K562 (cell line): ENCODE data around the gene FAM187B. TPM values are rescaled to one million over a fixed set of nuclear protein-coding genes. Genes with fewer than 3 reads are reported as not detected.
A peak's percentile ranks its signal among the peaks of the same experiment; 100 is the strongest.

ENCODE experiments used
- ASH1L ChIP-seq: fragments of 450-650 bp; IDR thresholded peaks from 2 replicates; pipeline ENCODE4 v1.6.1; 2018; ENCODE audit warnings: borderline replicate concordance, mild to moderate bottlenecking, low read depth; ENCODE audit not compliant: partially characterized antibody
- BACH1 ChIP-seq: fragments of 200-800 bp; sonication (Bioruptor generic); IDR thresholded peaks from 2 replicates; pipeline ENCODE4 v1.6.1; 2016; ENCODE audit warnings: missing genetic modification characterization, missing compliant biosample characterization
- CREB3 ChIP-seq: fragments of 450-650 bp; conservative IDR thresholded peaks from 2 replicates; pipeline ENCODE4 v1.6.1; 2016; ENCODE audit warnings: missing genetic modification characterization, low read depth, mild to moderate bottlenecking, missing compliant biosample characterization, moderate library complexity
- E2F3 ChIP-seq: fragments of 250-450 bp; sonication (Bioruptor Pico); IDR thresholded peaks from 2 replicates; pipeline ENCODE4 v1.4.0; 2020; ENCODE audit warnings: mild to moderate bottlenecking
- FOXJ3 ChIP-seq: sonication (generic); formaldehyde crosslinking; IDR thresholded peaks from 2 replicates; pipeline ENCODE4 v1.4.0; 2020; ENCODE audit warnings: mild to moderate bottlenecking, missing genetic modification reagents
- GATA2 ChIP-seq: sonication (generic); formaldehyde crosslinking; IDR thresholded peaks from 2 replicates; pipeline ENCODE4 v1.4.0; 2020; ENCODE audit warnings: mild to moderate bottlenecking, missing genetic modification reagents
- HDAC6 ChIP-seq: IDR thresholded peaks from 2 replicates; pipeline ENCODE4 v1.6.1; 2012; ENCODE audit warnings: low read depth, mild to moderate bottlenecking, control low read depth, inconsistent platforms, low read length, moderate library complexity
- NCOA2 ChIP-seq, 2 experiments: fragments of 450-650 bp; IDR thresholded peaks; 2 replicates each; pipeline ENCODE4 v1.6.1; 2018; ENCODE audit warnings: mild to moderate bottlenecking in 2 of 2, moderate library complexity in 1 of 2; ENCODE audit not compliant: partially characterized antibody in 2 of 2
- NFRKB ChIP-seq: fragments of 450-650 bp; IDR thresholded peaks from 2 replicates; pipeline ENCODE4 v1.6.1; 2016; ENCODE audit warnings: low read depth
- NFYB ChIP-seq: IDR thresholded peaks from 2 replicates; pipeline ENCODE4 v1.6.1; 2011; ENCODE audit warnings: mild to moderate bottlenecking, moderate library complexity; ENCODE audit not compliant: insufficient read length; ENCODE audit errors: extremely low read depth
- POLR2A ChIP-seq: fragments of 450-650 bp; conservative IDR thresholded peaks from 2 replicates; pipeline ENCODE4 v1.6.1; 2016
- POLR2H ChIP-seq: IDR thresholded peaks from 2 replicates; pipeline ENCODE4 v1.6.1; 2016; ENCODE audit warnings: missing genetic modification characterization, low read depth, mild to moderate bottlenecking, control low read depth, missing compliant biosample characterization, moderate library complexity
- PPARD ChIP-seq: fragments of 250-450 bp; sonication (Bioruptor Pico); IDR thresholded peaks from 2 replicates; pipeline ENCODE4 v1.8.0; 2022; ENCODE audit warnings: inconsistent platforms, mild to moderate bottlenecking, moderate library complexity
- RBM14 ChIP-seq: fragments of 200-400 bp; formaldehyde crosslinking; IDR thresholded peaks from 2 replicates; pipeline ENCODE4 v1.6.1; 2018; ENCODE audit warnings: low read depth, mild to moderate bottlenecking, low read length, moderate library complexity, borderline replicate concordance; ENCODE audit not compliant: insufficient read depth
- RBM22 ChIP-seq: fragments of 200-400 bp; formaldehyde crosslinking; IDR thresholded peaks from 2 replicates; pipeline ENCODE4 v1.6.1; 2018; ENCODE audit warnings: low read length, low read depth; ENCODE audit not compliant: poor library complexity, severe bottlenecking
- SFPQ ChIP-seq: fragments of 200-400 bp; formaldehyde crosslinking; IDR thresholded peaks from 2 replicates; pipeline ENCODE4 v1.6.1; 2017; ENCODE audit warnings: mild to moderate bottlenecking, low read depth, low read length, moderate library complexity
- SRSF9 ChIP-seq: fragments of 200-400 bp; formaldehyde crosslinking; IDR thresholded peaks from 2 replicates; pipeline ENCODE4 v1.6.1; 2017; ENCODE audit warnings: low read depth, low read length, borderline replicate concordance
- TBP ChIP-seq: optimal IDR thresholded peaks from 2 replicates; pipeline ENCODE3; 2011; ENCODE audit warnings: low read depth, low read length, improper control_type of control experiment
- XRCC3 ChIP-seq: fragments of 450-650 bp; IDR thresholded peaks from 2 replicates; pipeline ENCODE4 v1.6.1; 2017; ENCODE audit warnings: mild to moderate bottlenecking, moderate library complexity
- ZKSCAN1 ChIP-seq: fragments of 150-350 bp; IDR thresholded peaks from 2 replicates; pipeline ENCODE4 v1.6.1; 2016; ENCODE audit warnings: low read depth, low read length
- ZNF24 ChIP-seq: fragments of 450-650 bp; IDR thresholded peaks from 2 replicates; pipeline ENCODE4 v1.6.1; 2016
- ZNF277 ChIP-seq: fragments of 250-450 bp; sonication (Bioruptor Pico); IDR thresholded peaks from 2 replicates; pipeline ENCODE4 v1.8.0; 2022; ENCODE audit warnings: inconsistent platforms, mild to moderate bottlenecking, moderate library complexity, borderline replicate concordance
- ZNF398 ChIP-seq: fragments of 250-450 bp; sonication (Bioruptor Pico); IDR thresholded peaks from 2 replicates; pipeline ENCODE4 v1.8.0; 2021; ENCODE audit warnings: moderate library complexity, mild to moderate bottlenecking, inconsistent platforms
- ZNF707 ChIP-seq: fragments of 250-450 bp; sonication (Bioruptor Pico); conservative IDR thresholded peaks from 2 replicates; pipeline ENCODE4 v1.8.0; 2022; ENCODE audit warnings: inconsistent platforms, mild to moderate bottlenecking, moderate library complexity
- polyA plus RNA-seq, 8 experiments: library from polyadenylated mRNA; depleted of rRNA in 4 of 8; stranded (reverse) in 5 of 8; unstranded in 3 of 8; fragments of >200 nt; fragmentation: Nextera tagmentation in 2 of 8; fragmentation: Illumina TruSeq in 1 of 8; extraction: Ambion mirVana in 2 of 8; extraction: Trizol in 1 of 8; gene quantifications; 2 replicates each; pipeline versions ENCODE4 v1.2.1 to v1.2.3, GENCODE V29; 2011 to 2014; ENCODE audit warnings: inconsistent platforms in 1 of 8, missing spikeins in 1 of 8
- total RNA-seq, 7 experiments: library from RNA; depleted of rRNA in 6 of 7; stranded (reverse); fragments of >200 nt in 6 of 7; fragmentation: Illumina TruSeq in 2 of 7; extraction: Trizol in 2 of 7; gene quantifications; 2 replicates each; pipeline versions ENCODE4 v1.2.1 to v1.2.3, GENCODE V29; 2011 to 2021; ENCODE audit warnings: low replicate concordance in 1 of 7

FAM187B gene
- total and polyA plus RNA-seq, 9 of the 15 experiments (the other 6 are each of a cell fraction or from before 2014, with no cell fraction given) = 0.04 to 0.09 TPM; not detected in 7

- TF ChIP-seq ZNF398 (CRISPR knock-in tag) (no peak), NFRKB (no peak), RBM14 (no peak), RBM22 (no peak), NFYB (no peak), PPARD (CRISPR knock-in tag) (no peak), GATA2 (peak; percentile 17; the same call in 1 of the 2 replicates), SRSF9 (no peak), ZNF277 (CRISPR knock-in tag) (no peak), POLR2H (no peak), ZKSCAN1 (no peak), ZNF24 (peak; percentile 89), TBP (no peak), E2F3 (CRISPR knock-in tag) (no peak), FOXJ3 (CRISPR knock-in tag) (no peak), NCOA2 (IDR thresholded peaks at IDR 0.05; ENCODE audit: partially characterized antibody in 2 of 2) (no peak), SFPQ (no peak), ZNF707 (CRISPR knock-in tag) (no peak), POLR2A (no peak), CREB3 (tag) (no peak), XRCC3 (no peak), ASH1L (no peak), HDAC6 (no peak), BACH1 (tag) (no peak)
Observed at GRCh38 chr19:35205733-35206323, 22.7 kb downstream of the FAM187B start (continued).
